IPS DF 19.7 (cell line): ENCODE results near the gene WDR55.
"Not testable (repeated sequence)": the region's sequence is repeated elsewhere in the genome, so short reads cannot be mapped to it uniquely, and the experiment has no call there.

Experiments used
- DNase-seq: peaks from one replicate; pipeline ENCODE4 v3.0.0-alpha.2; 2013; ENCODE audit warnings: low read depth, low spot score

Gene WDR55, protein sequence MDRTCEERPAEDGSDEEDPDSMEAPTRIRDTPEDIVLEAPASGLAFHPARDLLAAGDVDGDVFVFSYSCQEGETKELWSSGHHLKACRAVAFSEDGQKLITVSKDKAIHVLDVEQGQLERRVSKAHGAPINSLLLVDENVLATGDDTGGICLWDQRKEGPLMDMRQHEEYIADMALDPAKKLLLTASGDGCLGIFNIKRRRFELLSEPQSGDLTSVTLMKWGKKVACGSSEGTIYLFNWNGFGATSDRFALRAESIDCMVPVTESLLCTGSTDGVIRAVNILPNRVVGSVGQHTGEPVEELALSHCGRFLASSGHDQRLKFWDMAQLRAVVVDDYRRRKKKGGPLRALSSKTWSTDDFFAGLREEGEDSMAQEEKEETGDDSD

DNA sequence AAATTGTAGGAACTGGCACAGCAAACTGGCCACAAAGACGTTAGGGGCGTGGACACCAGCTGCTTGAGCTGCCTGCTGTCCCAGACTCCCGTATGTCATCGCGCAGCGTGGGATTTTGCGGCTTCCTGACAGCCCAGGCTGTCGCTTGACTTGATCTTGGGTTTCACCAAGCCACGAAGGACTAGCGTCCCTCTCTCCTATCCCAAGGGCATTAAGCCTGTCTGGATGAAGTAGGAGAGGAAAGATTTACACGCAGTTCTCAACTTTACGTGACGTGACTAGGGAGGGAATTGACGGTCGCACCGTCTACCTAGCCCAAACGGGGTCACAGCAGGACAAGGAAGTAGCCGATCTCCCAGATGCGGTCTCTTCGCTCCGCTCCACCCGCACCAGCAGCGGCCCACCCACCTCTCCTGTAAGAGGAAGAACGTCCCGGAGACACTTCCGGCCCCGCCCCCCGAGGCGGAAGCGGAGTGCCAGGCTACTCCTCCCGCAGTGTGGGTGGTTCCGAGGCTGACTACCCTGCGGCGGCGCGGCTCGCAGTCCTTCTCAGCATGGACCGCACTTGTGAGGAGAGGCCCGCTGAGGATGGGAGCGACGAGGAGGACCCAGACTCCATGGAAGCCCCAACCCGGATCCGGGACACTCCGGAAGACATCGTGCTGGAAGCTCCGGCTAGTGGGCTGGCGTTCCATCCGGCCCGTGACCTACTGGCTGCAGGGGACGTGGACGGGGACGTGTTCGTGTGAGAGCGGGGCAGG, at the start of gene WDR55:
Gene WDR55 (plus strand): TSS at position 546 of the 761 bp plus-strand sequence. CDS start 9 bp downstream, at position 555.
- peak; percentile 70 for DNase-seq

DNA sequence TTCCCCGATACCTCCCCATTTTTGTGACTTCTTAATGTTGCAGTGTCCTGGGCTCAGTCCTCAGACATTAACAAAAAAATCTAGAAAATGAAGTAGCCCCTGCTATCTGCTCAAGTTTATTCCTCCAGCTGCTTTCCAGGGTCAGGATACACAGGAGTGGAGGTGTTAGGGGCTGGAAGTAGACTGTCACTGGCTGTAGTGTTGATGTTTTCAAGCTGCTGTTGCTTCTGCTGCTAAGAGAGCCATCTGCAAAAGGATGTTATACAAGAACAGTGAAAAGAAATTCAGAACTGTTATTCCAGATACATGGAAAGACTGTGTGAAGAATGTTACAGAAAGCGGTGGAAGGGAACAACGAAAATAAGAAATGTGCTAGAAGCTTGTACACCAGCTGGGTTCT, 42.4 kb upstream of the WDR55 start:
- no peak for DNase-seq

DNA sequence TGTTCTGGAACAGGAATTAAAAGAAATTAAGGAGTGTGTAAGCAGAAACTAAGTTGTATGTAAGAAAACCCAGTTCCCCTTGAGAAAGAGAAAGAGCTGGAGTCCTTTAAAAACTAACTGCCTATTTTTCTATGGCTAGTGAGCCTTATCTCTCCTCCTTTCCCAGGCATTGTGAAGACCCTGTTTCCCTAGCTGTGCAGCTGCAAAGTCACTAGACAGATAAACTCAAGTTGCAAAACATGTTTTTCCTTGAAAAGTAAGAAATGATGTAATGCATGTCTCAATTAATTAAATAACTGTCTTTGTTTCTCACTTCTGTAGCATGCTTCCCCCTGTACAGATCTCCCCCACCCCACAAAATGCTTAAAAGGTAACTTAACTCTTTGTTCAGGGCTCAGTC, 41.6 kb upstream of the WDR55 start:
- DNase-seq = not testable (repeated sequence)

DNA sequence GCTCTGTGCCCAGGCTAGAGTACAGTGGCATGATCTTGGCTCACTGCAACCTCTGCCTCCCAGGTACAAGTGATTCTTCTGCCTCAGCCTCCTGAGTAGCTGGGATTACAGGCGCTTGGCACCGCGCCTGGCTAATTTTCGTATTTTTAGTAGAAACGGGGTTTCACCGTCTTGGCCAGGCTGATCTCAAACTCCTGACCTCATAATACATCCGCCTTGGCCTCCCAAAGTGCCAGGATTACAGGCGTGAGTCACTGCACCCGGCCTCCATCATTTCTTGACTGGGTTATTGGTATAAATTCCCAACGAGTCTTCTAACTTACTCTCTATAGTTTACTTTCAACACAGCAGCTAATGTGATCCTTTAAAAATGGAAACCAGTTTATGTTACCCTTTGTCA, 39.8 kb upstream of the WDR55 start:
- DNase-seq = not testable (repeated sequence)

DNA sequence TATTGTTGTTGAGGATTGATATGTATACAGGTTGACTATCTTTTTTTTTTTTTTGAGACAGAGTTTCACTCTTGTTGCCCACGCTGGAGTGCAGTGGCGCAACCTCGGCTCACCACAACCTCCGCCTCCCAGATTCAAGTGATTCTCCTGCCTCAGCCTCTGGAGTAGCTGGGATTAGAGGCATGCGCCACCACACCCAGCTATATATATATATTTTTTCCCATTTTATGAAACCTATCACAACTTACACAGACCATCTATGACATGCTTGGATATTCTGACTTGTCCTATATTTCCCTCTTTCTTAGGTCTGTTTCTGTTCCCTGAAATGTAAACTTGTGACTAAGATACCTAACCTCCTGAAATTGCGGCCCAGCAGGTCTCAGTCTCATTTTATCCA, 36.7 kb upstream of the WDR55 start:
- no peak for DNase-seq

DNA sequence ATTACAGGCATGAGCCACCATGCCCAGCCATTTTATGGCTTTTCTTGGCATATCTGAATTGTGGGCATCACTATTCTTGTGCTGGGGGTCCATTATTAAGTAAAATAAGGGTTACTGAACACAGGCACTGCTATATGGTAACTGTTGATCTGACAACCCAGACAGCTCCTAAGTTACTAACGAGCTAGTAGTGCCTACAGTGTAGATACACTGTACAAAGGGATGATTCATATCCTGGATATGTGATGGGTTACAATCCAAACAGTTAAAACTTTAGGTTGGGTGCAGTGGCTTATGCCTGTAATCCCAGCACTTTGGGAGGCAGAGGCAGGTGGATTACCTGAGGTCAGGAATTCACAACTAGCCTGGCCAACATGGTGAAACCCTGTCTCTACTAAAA, 36.0 kb upstream of the WDR55 start:
- no peak for DNase-seq

DNA sequence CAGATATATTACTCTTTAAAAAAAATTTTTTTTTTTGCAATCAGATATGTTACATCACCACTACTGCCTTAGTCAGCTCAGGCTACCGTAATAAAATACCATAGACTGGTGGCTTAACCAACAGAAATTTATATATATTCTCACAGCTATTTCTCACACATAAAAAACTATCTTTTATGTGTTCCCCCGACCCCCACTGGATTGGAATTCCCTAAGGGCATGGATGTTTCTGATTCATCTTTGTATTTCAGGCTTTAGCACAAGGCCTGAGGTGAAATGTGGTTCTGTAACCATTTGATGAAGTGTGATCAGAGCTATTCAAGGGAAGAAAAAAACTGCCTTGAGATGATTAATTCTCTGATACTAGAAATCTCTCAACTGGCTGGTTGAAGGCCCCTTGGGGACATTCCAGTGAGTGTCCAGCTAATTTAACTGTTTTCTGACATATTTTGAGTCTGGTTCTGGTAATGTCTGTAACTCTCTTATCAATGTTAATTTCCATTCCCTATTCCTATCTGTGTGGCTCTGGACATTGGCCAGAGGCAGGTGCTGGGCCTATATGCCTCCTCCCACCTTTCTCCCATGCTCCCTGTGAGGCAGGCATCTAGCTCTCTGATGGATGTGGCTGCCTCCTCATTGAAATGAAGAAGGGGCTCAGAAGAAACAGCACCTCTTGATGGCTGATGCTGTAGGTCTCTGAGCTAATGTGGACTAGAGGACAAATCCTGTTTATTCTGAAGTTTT, 34.2 kb upstream of the WDR55 start:
- no peak for DNase-seq

DNA sequence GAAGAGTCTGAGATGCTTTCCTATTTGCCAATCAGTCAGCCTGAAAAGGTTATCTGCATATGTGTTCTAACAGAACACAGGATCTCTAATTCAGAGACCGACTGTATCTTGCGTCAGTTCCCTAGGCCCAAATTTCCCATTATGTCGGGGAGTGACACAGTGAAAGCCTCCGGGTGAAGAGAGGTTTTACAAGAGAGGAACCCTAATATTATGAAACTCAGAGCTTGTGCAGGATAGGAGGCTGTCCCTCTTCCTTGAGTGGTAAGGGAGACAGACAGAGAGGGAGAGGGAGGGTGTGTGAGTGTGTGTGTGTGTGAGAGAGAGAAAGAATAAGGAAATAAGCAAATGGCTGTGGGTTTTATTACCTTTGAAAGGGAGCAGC, 33.7 kb upstream of the WDR55 start:
- no peak for DNase-seq

DNA sequence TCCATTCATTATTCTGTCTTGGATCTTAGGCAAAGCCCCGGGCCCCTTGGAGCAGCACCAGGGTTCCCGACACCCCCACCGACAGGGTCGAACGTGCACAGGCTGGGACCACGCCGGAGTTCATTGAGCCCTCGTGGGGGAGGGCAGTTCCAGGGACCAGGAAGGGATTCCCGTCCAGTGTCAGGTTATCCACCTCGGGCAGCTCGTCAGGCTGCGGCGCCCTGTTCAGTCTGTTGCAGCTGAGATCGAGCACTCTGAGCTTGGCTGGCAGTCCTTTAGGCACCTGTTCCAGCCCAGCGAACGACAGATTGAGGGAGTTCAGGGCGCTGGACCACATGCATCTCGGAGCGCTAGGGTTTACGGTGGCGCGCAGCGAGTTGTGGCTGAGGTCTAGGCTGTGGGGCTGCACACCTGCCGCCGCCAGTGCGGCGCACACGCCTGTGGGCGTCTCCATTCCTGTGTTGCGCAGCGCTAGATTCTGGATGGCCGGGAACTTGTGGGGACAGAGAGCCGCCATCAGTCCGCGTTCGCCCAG, 32.8 kb upstream of the WDR55 start:
- DNase-seq = no peak

DNA sequence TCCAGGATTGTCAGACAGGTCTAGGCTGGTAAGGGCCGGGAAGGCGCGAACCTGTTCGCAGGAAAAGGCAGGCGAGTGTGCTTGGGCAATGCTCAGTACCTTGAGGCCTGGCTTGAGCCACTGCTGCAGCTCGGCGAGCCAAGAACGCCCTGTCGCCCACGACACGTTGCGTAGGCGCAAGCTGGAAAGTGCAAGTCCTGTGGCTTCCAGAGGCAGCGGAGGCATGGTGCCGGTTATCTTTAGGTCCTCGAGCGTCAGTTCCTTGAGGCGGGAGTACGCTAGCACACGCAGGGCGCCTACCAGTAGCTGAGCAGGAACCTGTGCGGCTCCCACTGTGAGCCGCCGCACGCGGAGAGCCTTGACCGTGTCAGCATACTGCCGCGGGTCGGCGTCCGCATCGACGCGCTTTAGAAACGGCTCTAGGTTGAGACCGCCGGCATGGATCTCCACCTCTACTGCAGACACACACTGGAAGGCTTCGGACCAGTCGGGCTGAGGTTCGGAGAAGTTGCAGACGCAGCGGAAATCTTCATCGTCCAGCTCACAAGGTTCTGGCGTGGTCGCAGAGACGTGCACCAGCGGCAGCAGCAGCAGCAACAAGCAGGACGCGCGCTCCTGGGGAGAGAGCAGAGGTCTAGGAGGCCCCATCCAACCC, 32.2 kb upstream of the WDR55 start:
- DNase-seq = no peak

DNA sequence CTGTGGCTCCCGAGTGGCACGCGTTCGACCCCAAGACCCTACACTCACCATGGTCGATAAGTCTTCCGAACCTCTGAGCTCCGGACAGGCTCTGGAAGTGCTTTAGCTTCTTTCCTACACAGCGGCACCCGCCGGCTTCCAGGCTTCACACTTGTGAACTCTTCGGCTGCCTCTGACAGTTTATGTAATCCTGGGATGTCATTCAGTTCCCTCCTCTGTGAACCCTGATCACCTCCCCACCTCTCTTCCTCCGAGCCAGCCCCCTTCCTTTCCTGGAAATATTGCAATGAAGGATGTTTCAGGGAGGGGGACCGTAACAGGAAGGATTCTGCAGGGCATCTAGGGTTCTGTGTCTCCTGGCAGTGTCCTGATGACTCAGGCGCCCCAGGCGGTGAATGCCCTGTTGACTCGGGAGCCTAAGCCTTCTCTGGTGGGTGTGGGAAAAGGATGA, 31.7 kb upstream of the WDR55 start, which contains the start of gene CD14:
Gene CD14 (minus strand): TSS at position 155 of the 451 bp plus-strand sequence. CDS start 104 bp downstream, at position 51.
- no peak for DNase-seq

DNA sequence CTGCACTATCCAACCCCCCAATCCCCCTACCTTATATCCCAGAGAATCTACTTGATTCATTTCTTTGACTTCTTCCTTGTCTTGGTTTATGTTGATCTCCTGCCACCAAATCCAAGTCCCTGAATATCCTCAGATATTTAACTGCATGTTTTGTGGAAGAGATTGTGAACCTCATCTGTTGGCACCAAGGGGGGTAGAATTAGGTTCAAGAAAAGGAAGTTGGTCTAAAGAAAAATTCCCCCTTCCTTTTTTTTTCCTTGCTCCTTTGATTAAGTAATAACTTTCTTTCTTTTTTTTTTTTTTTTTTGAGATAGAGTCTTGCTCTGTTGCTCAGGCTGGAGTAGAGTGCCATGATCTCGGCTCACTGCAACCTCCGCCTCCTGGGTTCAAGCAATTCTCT, 31.2 kb upstream of the WDR55 start:
- no peak for DNase-seq

DNA sequence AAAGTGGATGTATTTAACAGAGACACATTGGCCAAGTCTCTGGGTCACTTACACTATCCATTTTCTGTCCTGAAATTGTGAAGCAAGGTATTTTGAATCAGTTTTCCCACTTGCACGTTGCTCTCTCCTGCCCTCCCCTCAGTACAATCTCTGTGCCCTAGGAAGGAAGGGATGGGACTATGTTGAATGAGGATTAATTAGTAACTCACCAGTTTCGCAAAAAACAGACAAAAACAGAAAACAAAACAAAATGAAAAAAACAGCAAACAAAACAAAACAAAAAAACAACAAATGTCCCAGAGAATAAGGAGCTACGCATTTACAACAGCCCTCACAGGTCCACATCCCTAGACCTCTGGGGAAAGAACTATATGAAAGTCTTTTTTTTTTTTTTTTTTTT, 30.6 kb upstream of the WDR55 start:
- no peak for DNase-seq

DNA sequence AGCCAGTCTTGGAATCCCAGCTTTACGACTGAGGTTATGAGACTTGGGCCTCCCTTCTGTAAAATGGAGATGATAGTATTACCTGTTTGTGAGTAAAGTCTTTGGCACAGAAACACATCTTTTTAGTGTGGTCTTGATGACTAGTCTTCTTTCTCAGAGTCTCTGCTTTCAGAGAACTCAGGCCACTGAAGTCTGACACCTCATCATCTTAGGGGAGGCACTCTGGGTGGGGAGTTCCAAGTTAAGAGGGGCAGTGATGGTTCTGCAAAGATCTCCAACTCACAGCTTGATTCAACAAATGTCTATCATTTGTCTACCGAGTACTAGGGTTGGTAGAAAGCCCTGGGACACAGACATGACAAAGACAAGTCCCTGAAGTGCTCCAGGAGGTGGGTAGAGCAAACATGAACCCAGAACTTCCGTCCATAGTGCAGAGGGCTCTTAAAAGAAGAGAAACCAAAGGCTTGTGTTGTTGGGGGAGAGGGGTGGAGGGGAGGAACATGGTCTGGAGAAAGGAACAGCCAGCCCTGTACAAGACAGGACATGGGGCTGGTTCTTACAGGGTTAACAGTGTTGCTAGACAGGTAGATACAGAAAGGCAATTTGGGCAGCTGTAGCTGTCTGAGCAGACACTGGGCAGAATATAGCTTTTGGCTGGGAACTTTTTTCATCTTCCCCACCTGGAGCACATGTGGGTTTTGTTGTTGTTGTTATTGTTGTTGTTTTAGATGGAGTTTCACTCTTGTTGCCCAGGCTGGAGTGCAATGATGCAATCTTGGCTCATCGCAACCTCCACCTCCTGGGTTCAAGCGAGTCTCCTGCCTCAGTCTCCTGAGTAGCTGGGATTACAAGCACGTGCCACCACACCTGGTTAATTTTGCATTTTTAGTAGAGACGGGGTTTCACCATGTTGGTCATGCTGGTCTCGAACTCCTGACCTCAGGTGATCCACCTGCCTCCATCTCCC, 29.1 kb upstream of the WDR55 start:
- no peak for DNase-seq

DNA sequence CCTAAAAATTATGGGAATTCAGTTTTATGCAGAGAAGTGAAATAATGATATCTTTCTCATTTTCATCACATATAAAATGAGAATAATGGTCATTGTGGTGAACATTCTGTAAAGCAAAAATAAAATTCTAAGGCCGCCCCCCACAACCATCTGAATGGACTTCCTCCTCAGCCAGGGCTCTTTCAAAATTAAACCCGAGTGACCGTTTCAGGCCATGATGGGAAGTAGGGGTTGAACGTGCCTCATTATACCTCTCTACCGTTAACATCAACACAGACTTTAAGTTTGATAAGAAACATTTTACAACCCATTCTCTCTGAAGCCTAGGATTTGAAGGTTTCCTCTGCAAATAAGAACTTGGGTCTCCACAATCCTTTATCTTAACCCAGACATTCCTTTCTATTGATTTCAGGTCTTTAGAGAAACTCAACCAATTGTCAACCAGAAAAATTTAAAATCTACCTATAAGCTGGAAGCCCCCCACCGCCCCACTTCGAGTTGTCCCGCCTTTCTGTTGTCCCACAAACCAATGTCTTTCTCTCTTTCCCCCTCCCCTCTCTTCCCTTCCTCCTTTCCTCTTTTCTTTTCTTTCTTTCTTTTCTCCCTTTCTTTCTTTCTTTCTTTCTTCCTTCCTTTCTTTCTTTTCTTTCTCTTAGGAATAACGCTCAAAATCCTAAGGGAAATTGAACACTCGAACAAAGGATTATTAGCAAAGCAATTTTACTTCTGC, 27.2 kb upstream of the WDR55 start:
- DNase-seq = no peak

DNA sequence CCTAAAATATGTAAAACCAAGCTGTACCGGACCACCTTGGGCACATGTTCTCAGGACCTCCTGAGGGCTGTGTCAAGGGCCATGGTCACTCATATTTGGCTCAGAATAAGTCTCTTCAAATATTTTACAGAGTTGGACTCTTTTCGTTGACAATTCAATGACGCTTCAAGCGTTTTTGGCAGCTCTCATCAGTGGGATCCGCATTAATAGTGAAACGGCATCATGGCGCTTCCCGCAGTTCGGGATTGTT, 25.9 kb upstream of the WDR55 start:
- not testable (repeated sequence) for DNase-seq

DNA sequence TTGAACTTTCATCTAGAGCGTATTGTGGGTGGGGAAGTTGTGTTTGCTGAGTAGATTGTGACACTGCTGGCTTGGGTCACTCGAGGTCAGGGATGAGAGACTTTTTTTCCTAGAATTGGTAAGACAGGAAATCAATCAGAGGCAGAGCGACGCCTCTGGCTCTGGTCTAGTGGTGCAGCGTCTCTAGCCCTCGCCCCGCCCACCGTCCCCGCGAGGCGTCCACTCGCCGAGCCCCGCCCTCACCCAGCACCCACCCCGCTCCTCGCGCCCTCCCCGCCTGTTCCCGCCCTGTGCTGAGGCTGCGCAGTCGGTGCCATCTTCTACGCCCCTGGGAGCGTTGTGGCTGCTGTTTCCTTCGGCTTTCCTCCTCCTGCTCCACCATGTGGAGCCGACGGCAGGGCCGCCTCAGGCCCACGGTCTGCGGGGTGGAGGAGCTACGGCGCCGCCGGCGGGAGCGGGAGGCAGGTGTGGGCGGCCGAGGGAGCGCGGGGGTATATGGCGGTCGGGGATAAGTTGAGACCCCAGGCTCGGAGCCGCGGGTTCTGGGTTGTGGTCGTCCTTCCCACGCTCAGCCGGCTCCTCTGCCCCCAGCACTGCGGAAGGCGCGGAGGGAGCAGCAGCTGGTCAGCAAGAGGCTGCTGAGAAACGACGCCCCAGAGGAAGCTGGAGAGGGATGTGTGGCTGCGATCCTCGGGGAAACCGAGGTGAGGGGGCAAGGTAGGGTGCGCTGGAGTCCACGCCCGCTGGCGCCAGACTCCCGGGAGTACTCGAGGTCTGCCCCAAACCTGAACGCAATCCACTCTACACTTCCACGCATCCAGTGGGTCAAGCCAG, 25.3 kb upstream of the WDR55 start, which contains the start of gene TMCO6:
Gene TMCO6 (plus strand): TSS at position 304 of the 834 bp plus-strand sequence. CDS start 77 bp downstream, at position 381.
- DNase-seq = peak; percentile 64

DNA sequence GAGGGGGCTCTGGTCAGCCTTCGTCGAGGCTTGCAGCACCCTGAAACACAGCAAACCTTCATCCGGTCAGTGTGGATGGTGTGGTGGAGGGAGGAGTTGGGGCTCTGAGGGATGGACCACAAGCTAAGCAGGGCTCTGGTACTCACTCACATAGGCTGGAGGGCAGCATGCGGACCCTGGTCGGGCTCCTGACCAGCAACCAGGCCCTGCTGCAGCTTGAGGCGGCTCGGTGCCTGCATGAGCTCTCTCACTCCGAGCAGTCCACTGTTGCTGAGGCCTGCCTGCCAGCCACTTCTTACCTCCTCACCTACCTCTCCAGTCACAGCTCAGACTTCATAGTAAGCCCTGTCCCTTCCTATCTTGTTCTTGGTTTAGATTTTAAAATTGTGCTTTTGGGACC, 23.0 kb upstream of the WDR55 start:
- DNase-seq = no peak

DNA sequence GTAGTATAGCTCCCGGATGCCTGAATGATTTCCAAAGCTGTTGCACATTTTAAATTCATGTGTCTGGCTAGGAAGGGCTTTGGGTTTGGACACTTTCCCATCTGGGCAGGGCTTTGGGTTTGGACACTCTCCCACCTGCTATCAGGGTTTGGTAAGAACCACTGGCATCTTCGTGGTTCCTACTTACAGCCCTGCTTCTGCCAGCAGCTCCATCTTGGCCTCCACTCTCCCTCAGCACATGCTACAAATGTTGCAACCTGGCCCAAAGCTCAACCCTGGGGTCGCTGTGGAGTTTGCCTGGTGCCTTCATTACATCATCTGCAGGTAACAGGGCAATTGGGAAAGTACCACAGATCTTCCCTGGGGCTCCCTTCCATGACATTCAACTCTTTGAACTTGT, 22.0 kb upstream of the WDR55 start:
- DNase-seq = no peak
